ENCODE results near the gene MYO1E.
"Not testable (repeated sequence)": the region's sequence is repeated elsewhere in the genome, so short reads cannot be mapped to it uniquely, and the experiment has no call there.

DNA sequence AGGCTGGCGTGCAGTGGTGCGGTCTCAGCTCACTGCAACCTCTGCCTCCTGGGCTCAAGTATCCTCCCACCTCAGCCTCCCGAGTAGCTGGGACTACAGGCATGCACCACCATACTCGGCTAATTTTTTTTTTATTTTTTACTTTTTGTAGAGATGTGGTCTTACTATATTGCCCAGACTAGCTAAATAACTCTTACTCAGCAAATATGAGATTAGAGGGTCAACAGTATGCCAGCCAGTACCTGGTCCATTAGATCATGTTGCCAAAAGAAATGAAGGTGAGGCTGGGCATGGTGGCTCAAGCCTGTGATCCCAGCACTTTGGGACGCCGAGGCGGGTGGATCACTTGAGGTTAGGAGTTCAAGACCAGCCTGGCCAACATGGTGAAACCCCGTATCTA, 210.6 kb downstream of the MYO1E start:
- TF ChIP-seq POLR2A (IDR thresholded peaks at IDR 0.05; ENCODE audit: low read depth, low read length); RAD21 (IDR thresholded peaks at IDR 0.05; ENCODE audit: low read length); CEBPB (IDR thresholded peaks at IDR 0.05; ENCODE audit: low read depth, low read length); CHD1 (IDR thresholded peaks at IDR 0.05; ENCODE audit: low read depth, low read length); RFX5 (IDR thresholded peaks at IDR 0.05; ENCODE audit: low read depth, low read length); SMC3 (IDR thresholded peaks at IDR 0.05; ENCODE audit: low read depth, low read length); RCOR1 (IDR thresholded peaks at IDR 0.05; ENCODE audit: insufficient replicate concordance, low read length): not testable (repeated sequence)
- TF ChIP-seq, protein P1, sequence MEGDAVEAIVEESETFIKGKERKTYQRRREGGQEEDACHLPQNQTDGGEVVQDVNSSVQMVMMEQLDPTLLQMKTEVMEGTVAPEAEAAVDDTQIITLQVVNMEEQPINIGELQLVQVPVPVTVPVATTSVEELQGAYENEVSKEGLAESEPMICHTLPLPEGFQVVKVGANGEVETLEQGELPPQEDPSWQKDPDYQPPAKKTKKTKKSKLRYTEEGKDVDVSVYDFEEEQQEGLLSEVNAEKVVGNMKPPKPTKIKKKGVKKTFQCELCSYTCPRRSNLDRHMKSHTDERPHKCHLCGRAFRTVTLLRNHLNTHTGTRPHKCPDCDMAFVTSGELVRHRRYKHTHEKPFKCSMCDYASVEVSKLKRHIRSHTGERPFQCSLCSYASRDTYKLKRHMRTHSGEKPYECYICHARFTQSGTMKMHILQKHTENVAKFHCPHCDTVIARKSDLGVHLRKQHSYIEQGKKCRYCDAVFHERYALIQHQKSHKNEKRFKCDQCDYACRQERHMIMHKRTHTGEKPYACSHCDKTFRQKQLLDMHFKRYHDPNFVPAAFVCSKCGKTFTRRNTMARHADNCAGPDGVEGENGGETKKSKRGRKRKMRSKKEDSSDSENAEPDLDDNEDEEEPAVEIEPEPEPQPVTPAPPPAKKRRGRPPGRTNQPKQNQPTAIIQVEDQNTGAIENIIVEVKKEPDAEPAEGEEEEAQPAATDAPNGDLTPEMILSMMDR (conservative IDR thresholded peaks at IDR 0.05; ENCODE audit: low read depth, low read length): not testable (repeated sequence)
- TF ChIP-seq, protein P2, sequence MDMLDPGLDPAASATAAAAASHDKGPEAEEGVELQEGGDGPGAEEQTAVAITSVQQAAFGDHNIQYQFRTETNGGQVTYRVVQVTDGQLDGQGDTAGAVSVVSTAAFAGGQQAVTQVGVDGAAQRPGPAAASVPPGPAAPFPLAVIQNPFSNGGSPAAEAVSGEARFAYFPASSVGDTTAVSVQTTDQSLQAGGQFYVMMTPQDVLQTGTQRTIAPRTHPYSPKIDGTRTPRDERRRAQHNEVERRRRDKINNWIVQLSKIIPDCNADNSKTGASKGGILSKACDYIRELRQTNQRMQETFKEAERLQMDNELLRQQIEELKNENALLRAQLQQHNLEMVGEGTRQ (IDR thresholded peaks at IDR 0.05; ENCODE audit: low read depth, low read length): not testable (repeated sequence)
- TF ChIP-seq, protein P3, sequence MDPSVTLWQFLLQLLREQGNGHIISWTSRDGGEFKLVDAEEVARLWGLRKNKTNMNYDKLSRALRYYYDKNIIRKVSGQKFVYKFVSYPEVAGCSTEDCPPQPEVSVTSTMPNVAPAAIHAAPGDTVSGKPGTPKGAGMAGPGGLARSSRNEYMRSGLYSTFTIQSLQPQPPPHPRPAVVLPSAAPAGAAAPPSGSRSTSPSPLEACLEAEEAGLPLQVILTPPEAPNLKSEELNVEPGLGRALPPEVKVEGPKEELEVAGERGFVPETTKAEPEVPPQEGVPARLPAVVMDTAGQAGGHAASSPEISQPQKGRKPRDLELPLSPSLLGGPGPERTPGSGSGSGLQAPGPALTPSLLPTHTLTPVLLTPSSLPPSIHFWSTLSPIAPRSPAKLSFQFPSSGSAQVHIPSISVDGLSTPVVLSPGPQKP (IDR thresholded peaks at IDR 0.05; ENCODE audit: borderline replicate concordance, low read depth, low read length): not testable (repeated sequence)

Data from IMR-90 (cell line).